Thyroid gland (tissue), 4 donors: Measurements from ENCODE around the gene RAB1B.

Experiments used
- POLR2A ChIP-seq, 2 donors: fragments of 450-650 bp; IDR thresholded peaks; one replicate each; pipeline ENCODE4 v1.6.1; 2017; ENCODE audit warnings: antibody characterized with exemption in 2 of 2, mild to moderate bottlenecking in 2 of 2, moderate library complexity in 1 of 2
- TF ChIP-seq, protein P1 (sequence below), 6 experiments: fragments of 200-600 bp in 3 of 6; fragments of 450-650 bp in 3 of 6; sonication (generic) in 3 of 6; IDR thresholded peaks; one replicate each; pipeline ENCODE4 v1.5.1; 2016 to 2019; ENCODE audit warnings: antibody characterized with exemption in 6 of 6, mild to moderate bottlenecking in 2 of 6, inconsistent platforms in 1 of 6, moderate library complexity in 1 of 6

GRCh38 chr11:66225066-66225465 is 43.4 kb upstream of the RAB1B start:
- TF ChIP-seq, protein P1, sequence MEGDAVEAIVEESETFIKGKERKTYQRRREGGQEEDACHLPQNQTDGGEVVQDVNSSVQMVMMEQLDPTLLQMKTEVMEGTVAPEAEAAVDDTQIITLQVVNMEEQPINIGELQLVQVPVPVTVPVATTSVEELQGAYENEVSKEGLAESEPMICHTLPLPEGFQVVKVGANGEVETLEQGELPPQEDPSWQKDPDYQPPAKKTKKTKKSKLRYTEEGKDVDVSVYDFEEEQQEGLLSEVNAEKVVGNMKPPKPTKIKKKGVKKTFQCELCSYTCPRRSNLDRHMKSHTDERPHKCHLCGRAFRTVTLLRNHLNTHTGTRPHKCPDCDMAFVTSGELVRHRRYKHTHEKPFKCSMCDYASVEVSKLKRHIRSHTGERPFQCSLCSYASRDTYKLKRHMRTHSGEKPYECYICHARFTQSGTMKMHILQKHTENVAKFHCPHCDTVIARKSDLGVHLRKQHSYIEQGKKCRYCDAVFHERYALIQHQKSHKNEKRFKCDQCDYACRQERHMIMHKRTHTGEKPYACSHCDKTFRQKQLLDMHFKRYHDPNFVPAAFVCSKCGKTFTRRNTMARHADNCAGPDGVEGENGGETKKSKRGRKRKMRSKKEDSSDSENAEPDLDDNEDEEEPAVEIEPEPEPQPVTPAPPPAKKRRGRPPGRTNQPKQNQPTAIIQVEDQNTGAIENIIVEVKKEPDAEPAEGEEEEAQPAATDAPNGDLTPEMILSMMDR (IDR thresholded peaks at IDR 0.05), result no peak
- TF ChIP-seq POLR2A (IDR thresholded peaks at IDR 0.05), result no peak
